PFSK-1 (cell line): ENCODE measurements around the gene TFEB.

Source experiments
- POLR2AphosphoS5 ChIP-seq: IDR thresholded peaks from 2 replicates; pipeline ENCODE4 v1.6.1; 2012; ENCODE audit warnings: low read depth, mild to moderate bottlenecking, control low read depth, low read length, moderate library complexity
- SIN3A ChIP-seq: IDR thresholded peaks from 2 replicates; pipeline ENCODE4 v1.6.1; 2012; ENCODE audit warnings: mild to moderate bottlenecking, low read length, moderate library complexity, borderline replicate concordance; ENCODE audit not compliant: insufficient read depth
- TAF1 ChIP-seq: IDR thresholded peaks from 2 replicates; pipeline ENCODE4 v1.6.1; 2012; ENCODE audit warnings: low read length, control low read depth, borderline replicate concordance; ENCODE audit not compliant: insufficient read depth

DNA sequence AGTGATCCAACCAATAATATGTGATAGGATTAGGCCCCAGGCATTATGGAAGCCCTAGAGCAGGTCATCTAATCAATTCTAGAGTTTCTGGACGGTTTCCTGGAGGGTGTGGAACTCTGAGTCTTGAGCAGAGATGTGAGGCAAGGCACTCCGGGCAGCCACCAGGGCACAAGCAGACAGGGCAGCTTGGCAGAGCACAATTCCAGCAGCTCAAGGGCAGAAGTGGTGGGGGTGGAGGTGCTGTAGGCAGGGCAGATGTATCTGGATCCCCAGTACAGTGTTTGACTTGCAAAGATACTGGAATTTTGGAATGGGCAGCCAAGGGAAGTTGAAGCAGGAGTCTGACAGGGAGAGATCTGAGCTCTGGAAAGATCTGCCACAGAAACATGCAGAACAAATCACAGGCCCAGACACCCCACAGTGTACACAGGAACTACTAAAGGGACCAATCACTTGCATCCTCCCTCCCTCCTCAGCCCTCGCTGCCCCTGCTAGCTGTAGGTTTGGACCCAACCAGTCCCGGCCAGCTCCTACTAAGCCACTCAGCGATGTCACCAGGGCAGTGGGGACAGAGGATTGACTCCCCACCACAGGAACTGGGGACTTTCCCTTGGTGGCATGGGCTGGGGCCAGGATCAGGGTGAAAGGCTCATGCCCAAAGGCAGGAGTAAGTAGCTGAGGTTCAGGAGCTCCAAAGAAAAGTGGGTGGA lies 47.0 kb downstream of the TFEB start:
- TF ChIP-seq TAF1 (no peak), SIN3A (no peak), POLR2AphosphoS5 (no peak)
